Measurements from ENCODE around the gene NCL.
"Not testable (repeated sequence)": the region's sequence is repeated elsewhere in the genome, so short reads cannot be mapped to it uniquely, and the experiment has no call there.

Gene NCL

GRCh38 chr2:231462729-231463465, 1.4 kb downstream of the NCL start:
- Histone ChIP-seq H3K4me2 (peak overlapping the region; percentile 79), H3K4me1 (ENCODE audit: low read depth, poor library complexity, severe bottlenecking) (peaks cover 52% of the 10 kb centered on the region), H3K27ac (peak overlapping the region; percentile 99), H3K9ac (peak overlapping the region; percentile 100), H3K4me3 (IDR thresholded peaks at IDR 0.05; ENCODE audit: insufficient read depth, low read depth, low read length) (peak overlapping the region; percentile 66), H4K20me1 (ENCODE audit: insufficient read depth) (peaks cover 54% of the 10 kb centered on the region), H2AFZ (ENCODE audit: low read depth) (no peak overlapping the region), H3K79me2 (ENCODE audit: insufficient read depth, low read depth) (peaks cover 74% of the 10 kb centered on the region), H3K27me3 (ENCODE audit: insufficient read depth, low read depth) (no peaks in the 10 kb centered on the region), H3K36me3 (ENCODE audit: insufficient read depth) (peaks cover 48% of the 10 kb centered on the region)
- no peak for TF ChIP-seq CTCF (conservative IDR thresholded peaks at IDR 0.05; ENCODE audit: low read depth, low read length)

- H3K79me2 ChIP-seq (ENCODE audit: insufficient read depth, low read depth): peaks cover 86% of the 10 kb centered on the region
- no peak overlapping the region for H2AFZ ChIP-seq (ENCODE audit: low read depth)
- H3K27ac ChIP-seq: peak overlapping the region; percentile 99; the same call in 1 of the 2 replicates
- H4K20me1 ChIP-seq (ENCODE audit: insufficient read depth): peaks cover 68% of the 10 kb centered on the region
- peaks cover 54% of the 10 kb centered on the region for H3K4me1 ChIP-seq (ENCODE audit: low read depth, poor library complexity, severe bottlenecking)
- H3K4me3 ChIP-seq (IDR thresholded peaks at IDR 0.05; ENCODE audit: insufficient read depth, low read depth, low read length): peak overlapping the region; percentile 46
- H3K9ac ChIP-seq: peak overlapping the region; percentile 100; the same call in 1 of the 2 replicates
- peaks cover 61% of the 10 kb centered on the region for H3K36me3 ChIP-seq (ENCODE audit: insufficient read depth)
- no peak for TF ChIP-seq CTCF (conservative IDR thresholded peaks at IDR 0.05; ENCODE audit: low read depth, low read length)
- H3K27me3 ChIP-seq (ENCODE audit: insufficient read depth, low read depth): no peaks in the 10 kb centered on the region
- H3K4me2 ChIP-seq: peak overlapping the region; percentile 79
Observed at GRCh38 chr2:231461516-231461971, 2.7 kb downstream of the NCL start.

GRCh38 chr2:231460841-231461240, 3.4 kb downstream of the NCL start:
- Histone ChIP-seq H3K4me3 (IDR thresholded peaks at IDR 0.05; ENCODE audit: insufficient read depth, low read depth, low read length) (peak overlapping the region; percentile 46), H3K27ac (peak overlapping the region; percentile 10; the same call in 1 of the 2 replicates), H3K4me2 (peak overlapping the region; percentile 79; the same call in 1 of the 2 replicates), H4K20me1 (ENCODE audit: insufficient read depth) (peaks cover 70% of the 10 kb centered on the region), H3K79me2 (ENCODE audit: insufficient read depth, low read depth) (peaks cover 87% of the 10 kb centered on the region), H3K4me1 (ENCODE audit: low read depth, poor library complexity, severe bottlenecking) (peaks cover 54% of the 10 kb centered on the region), H3K36me3 (ENCODE audit: insufficient read depth) (peaks cover 68% of the 10 kb centered on the region)
- not testable (repeated sequence) for H2AFZ ChIP-seq (ENCODE audit: low read depth); H3K9ac ChIP-seq; H3K27me3 ChIP-seq (ENCODE audit: insufficient read depth, low read depth)

- no peak overlapping the region; the same call in 1 of the 2 replicates for H3K9ac ChIP-seq
Observed at GRCh38 chr2:231460073-231460835, 4.0 kb downstream of the NCL start.

More at GRCh38 chr2:231460073-231460835, 4.0 kb downstream of the NCL start:
- Histone ChIP-seq H3K36me3 (ENCODE audit: insufficient read depth) (peaks cover 74% of the 10 kb centered on the region), H2AFZ (ENCODE audit: low read depth) (no peak overlapping the region), H3K27ac (peak overlapping the region; percentile 10; the same call in 1 of the 2 replicates), H3K4me1 (ENCODE audit: low read depth, poor library complexity, severe bottlenecking) (peaks cover 51% of the 10 kb centered on the region), H4K20me1 (ENCODE audit: insufficient read depth) (peaks cover 75% of the 10 kb centered on the region), H3K27me3 (ENCODE audit: insufficient read depth, low read depth) (no peaks in the 10 kb centered on the region), H3K4me2 (peak overlapping the region; percentile 79; the same call in 1 of the 2 replicates), H3K4me3 (IDR thresholded peaks at IDR 0.05; ENCODE audit: insufficient read depth, low read depth, low read length) (peak overlapping the region; percentile 25), H3K79me2 (ENCODE audit: insufficient read depth, low read depth) (peaks cover 83% of the 10 kb centered on the region)
- no peak for TF ChIP-seq CTCF (conservative IDR thresholded peaks at IDR 0.05; ENCODE audit: low read depth, low read length)

Data from KMS-11 (cell line).